ENCODE results near the gene WNT5A.

GRCh38 chr3:55491296-55491816, 4.2 kb upstream of the WNT5A start:
- TF ChIP-seq ZBTB11 (tag by site-specific recombination; conservative IDR thresholded peaks at IDR 0.05; ENCODE audit: low read depth): 0 out of 2 replicates have a peak, but pooled peaks have one; percentile 15
- no peak; the same call in 1 of the 2 replicates for TF ChIP-seq YY1 (tag by site-specific recombination; IDR thresholded peaks at IDR 0.05)
- no peak for TF ChIP-seq CTCF (tag by site-specific recombination; IDR thresholded peaks at IDR 0.05)
- TF ChIP-seq, protein P1, sequence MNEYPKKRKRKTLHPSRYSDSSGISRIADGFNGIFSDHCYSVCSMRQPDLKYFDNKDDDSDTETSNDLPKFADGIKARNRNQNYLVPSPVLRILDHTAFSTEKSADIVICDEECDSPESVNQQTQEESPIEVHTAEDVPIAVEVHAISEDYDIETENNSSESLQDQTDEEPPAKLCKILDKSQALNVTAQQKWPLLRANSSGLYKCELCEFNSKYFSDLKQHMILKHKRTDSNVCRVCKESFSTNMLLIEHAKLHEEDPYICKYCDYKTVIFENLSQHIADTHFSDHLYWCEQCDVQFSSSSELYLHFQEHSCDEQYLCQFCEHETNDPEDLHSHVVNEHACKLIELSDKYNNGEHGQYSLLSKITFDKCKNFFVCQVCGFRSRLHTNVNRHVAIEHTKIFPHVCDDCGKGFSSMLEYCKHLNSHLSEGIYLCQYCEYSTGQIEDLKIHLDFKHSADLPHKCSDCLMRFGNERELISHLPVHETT (tag by site-specific recombination; IDR thresholded peaks at IDR 0.05): 0 out of 2 replicates have a peak, but pooled peaks have one; percentile 26
- TF ChIP-seq ZNF175 (tag by site-specific recombination; IDR thresholded peaks at IDR 0.05): no peak
- no peak for TF ChIP-seq MYNN (tag by site-specific recombination; IDR thresholded peaks at IDR 0.05; ENCODE audit: borderline replicate concordance)
- TF ChIP-seq MEIS1 (CRISPR knock-in tag; IDR thresholded peaks at IDR 0.05; ENCODE audit: borderline replicate concordance): no peak

Data from HEK293 (cell line).